ENCODE results near the gene WWOX. TPM values are rescaled to one million over a fixed set of nuclear protein-coding genes. Genes with fewer than 3 reads are reported as not detected.

Gene WWOX
- total RNA-seq, 1 experiment from 2014 or later: 15.6 TPM

GRCh38 chr16:79211586-79211985 is 1112.1 kb downstream of the WWOX start:
- no peak overlapping the region for H2BK15ac ChIP-seq (ENCODE audit: low read depth, low read length)
- H3T11ph ChIP-seq (ENCODE audit: low read length): no peak overlapping the region
- H3K4me3 Mint-ChIP-seq: no peak overlapping the region
- no peak overlapping the region for H3K9ac ChIP-seq (ENCODE audit: extremely low read depth, insufficient read length, low read length)
- H3K79me1 ChIP-seq (ENCODE audit: insufficient read depth, low read depth, low read length, poor library complexity, severe bottlenecking): no peaks in the 10 kb centered on the region
- no peak for DNase-seq
- no peak overlapping the region for H4K5ac ChIP-seq (ENCODE audit: insufficient read length, low read depth, low read length)
- no peaks in the 10 kb centered on the region for H3K79me2 ChIP-seq (ENCODE audit: insufficient read depth, low read length)
- no peak overlapping the region for H3K23ac ChIP-seq (ENCODE audit: insufficient read length, low read depth, low read length)
- no peaks in the 10 kb centered on the region for H3K27me3 Mint-ChIP-seq (ENCODE audit: low read depth)
- H4K20me1 ChIP-seq (ENCODE audit: control insufficient read depth, insufficient read depth, insufficient read length): no peaks in the 10 kb centered on the region
- no peaks in the 10 kb centered on the region for H3K9me3 ChIP-seq (ENCODE audit: control insufficient read depth, low read depth, low read length)
- no peak overlapping the region for H2AK5ac ChIP-seq (ENCODE audit: insufficient read length, low read length)
- peaks cover 4% of the 10 kb centered on the region; the same call in 1 of the 2 replicates for H3K4me1 ChIP-seq (ENCODE audit: insufficient read depth, low read length)
- no peak overlapping the region for H2BK12ac ChIP-seq (ENCODE audit: insufficient read length, low read depth, low read length)
- H2BK20ac ChIP-seq (ENCODE audit: low read depth, low read length, poor library complexity, severe bottlenecking): no peak overlapping the region
- no peak overlapping the region for H2BK5ac ChIP-seq (ENCODE audit: insufficient read length, low read length)
- no peak overlapping the region; the same call in 1 of the 2 replicates for H3K14ac ChIP-seq (ENCODE audit: insufficient read depth, low read length)
- H3K23me2 ChIP-seq (ENCODE audit: insufficient read length, low read depth, low read length, poor library complexity, severe bottlenecking): no peaks in the 10 kb centered on the region
- WGBS (ENCODE audit: extremely low coverage, insufficient read length, low lambda C conversion rate): no CpG with 5 or more reads among the region's 13 CpGs
- H3K56ac ChIP-seq (ENCODE audit: insufficient read length, low read depth, low read length): no peak overlapping the region
- H3K9me3 Mint-ChIP-seq: peaks cover 4% of the 10 kb centered on the region in 2 experiments; a peak in 3 of 5 replicates
- TF ChIP-seq CTCF (conservative IDR thresholded peaks at IDR 0.05): no peak
- no peak overlapping the region for H3K4me2 ChIP-seq (ENCODE audit: insufficient read depth, insufficient read length, low read length)
- H4K91ac ChIP-seq (ENCODE audit: insufficient read length, low read depth, low read length): no peak overlapping the region
- no peak overlapping the region for H2AFZ ChIP-seq (ENCODE audit: low read length)
- H3K4me1 Mint-ChIP-seq: peaks cover 27 to 38% of the 10 kb centered on the region in 2 experiments
- peaks cover 0 to 5% (median 4%) of the 10 kb centered on the region in 3 experiments; a peak in 5 of 7 replicates for H3K36me3 Mint-ChIP-seq (ENCODE audit: insufficient read depth in 1 of 3, low read depth in 3 of 3)
- no peak overlapping the region for H3K4ac ChIP-seq (ENCODE audit: low read depth, low read length)
- H4K8ac ChIP-seq (replicated peaks; ENCODE audit: insufficient read length, low read depth, low read length): no peak overlapping the region
- H3K27ac Mint-ChIP-seq: peak overlapping the region in 2 of 3 experiments; percentile 53 to 84; a peak in 4 of 7 replicates
- H3K18ac ChIP-seq (ENCODE audit: insufficient read length, low read depth, low read length): peak overlapping the region; percentile 14
- H3K27ac ChIP-seq (ENCODE audit: insufficient read length, low read depth, low read length): no peak overlapping the region
- no peaks in the 10 kb centered on the region for H3K27me3 ChIP-seq (ENCODE audit: insufficient read depth, low read length)
- H2BK120ac ChIP-seq (ENCODE audit: low read depth, low read length, poor library complexity, severe bottlenecking): no peak overlapping the region
